Fibroblast of lung (primary cell): ENCODE results near the gene PASD1. TPM values are rescaled to one million over a fixed set of nuclear protein-coding genes. Genes with fewer than 3 reads are reported as not detected.

Source experiments
- DNase-seq, 2 donors: peaks; one replicate each; pipeline versions ENCODE4 v3.0.0 to v3.0.0-alpha.2; 2010; ENCODE audit warnings: low read depth in 2 of 2
- H2AFZ ChIP-seq: 2 replicates; pipeline ENCODE4 v1.5.1; 2012; ENCODE audit warnings: low read length, control low read depth, inconsistent platforms
- H3K27ac ChIP-seq: 2 replicates; pipeline ENCODE4 v1.5.1; 2011; ENCODE audit warnings: low read length, control low read depth; ENCODE audit not compliant: insufficient read depth
- H3K27me3 ChIP-seq: 2 replicates; pipeline ENCODE4 v1.5.1; 2011; ENCODE audit warnings: mild to moderate bottlenecking, low read length; ENCODE audit not compliant: control insufficient read depth, insufficient read depth
- H3K36me3 ChIP-seq: 2 replicates; pipeline ENCODE4 v1.5.1; 2011; ENCODE audit warnings: low read length; ENCODE audit not compliant: control insufficient read depth, insufficient read depth
- H3K4me1 ChIP-seq: 2 replicates; pipeline ENCODE4 v1.5.1; 2011; ENCODE audit warnings: low read length; ENCODE audit not compliant: control insufficient read depth, insufficient read depth; ENCODE audit errors: extremely low read depth
- H3K4me2 ChIP-seq: 2 replicates; pipeline ENCODE4 v1.5.1; 2011; ENCODE audit warnings: low read length, control low read depth; ENCODE audit not compliant: insufficient read depth; ENCODE audit errors: extremely low read depth
- H3K4me3 ChIP-seq, 4 experiments: fragments of 200-600 bp in 1 of 4; sonication (generic) in 1 of 4; replicated peaks in 1 of 4; 2 replicates each; pipeline ENCODE4 v1.5.1; 2011 to 2016; ENCODE audit warnings: low read length in 4 of 4, low read depth in 3 of 4, mild to moderate bottlenecking in 3 of 4, control low read depth in 2 of 4, inconsistent platforms in 1 of 4, mixed read lengths in 1 of 4; ENCODE audit not compliant: insufficient read depth in 1 of 4; ENCODE audit errors: control extremely low read depth in 1 of 4
- H3K79me2 ChIP-seq: 2 replicates; pipeline ENCODE4 v1.5.1; 2012; ENCODE audit warnings: mild to moderate bottlenecking, low read length, inconsistent platforms; ENCODE audit not compliant: control insufficient read depth, insufficient read depth
- H3K9ac ChIP-seq: 2 replicates; pipeline ENCODE4 v1.5.1; 2011; ENCODE audit warnings: mild to moderate bottlenecking, low read length, control low read depth; ENCODE audit not compliant: insufficient read depth
- H3K9me3 ChIP-seq: 2 replicates; pipeline ENCODE4 v1.5.1; 2012; ENCODE audit warnings: low read depth, low read length; ENCODE audit not compliant: control insufficient read depth, insufficient read depth
- H4K20me1 ChIP-seq: 2 replicates; pipeline ENCODE4 v1.5.1; 2011; ENCODE audit warnings: low read length; ENCODE audit not compliant: control insufficient read depth, insufficient read depth; ENCODE audit errors: extremely low read depth
- EZH2 ChIP-seq: IDR thresholded peaks from 2 replicates; pipeline ENCODE4 v1.5.1; 2012; ENCODE audit warnings: low read length, control low read depth, mild to moderate bottlenecking; ENCODE audit errors: missing control alignments
- polyA plus RNA-seq, 2 donors: library from polyadenylated mRNA; depleted of rRNA in 1 of 2; stranded (reverse) in 1 of 2; unstranded in 1 of 2; fragments of >200 nt; gene quantifications; 2 replicates each; pipeline ENCODE4 v1.2.1, GENCODE V29; 2011 to 2012; ENCODE audit warnings: missing spikeins in 1 of 2
- total RNA-seq: library from RNA; depleted of rRNA; stranded (reverse); fragments of >200 nt; gene quantifications from 2 replicates; pipeline ENCODE4 v1.2.1, GENCODE V29; 2014
- TF ChIP-seq, protein P1 (sequence below), 2 donors: IDR thresholded peaks in 1 of 2; conservative IDR thresholded peaks in 1 of 2; 1 replicate in 1 of 2; 2 replicates in 1 of 2; pipeline ENCODE4 v1.5.1; 2011 to 2012; ENCODE audit warnings: low read length in 2 of 2, control low read depth in 1 of 2, inconsistent platforms in 1 of 2, low read depth in 1 of 2, mild to moderate bottlenecking in 1 of 2

Gene PASD1
- total and polyA plus RNA-seq, 2 donors (not counting 1 experiment from before 2014, with no cell fraction given) = not detected

DNA sequence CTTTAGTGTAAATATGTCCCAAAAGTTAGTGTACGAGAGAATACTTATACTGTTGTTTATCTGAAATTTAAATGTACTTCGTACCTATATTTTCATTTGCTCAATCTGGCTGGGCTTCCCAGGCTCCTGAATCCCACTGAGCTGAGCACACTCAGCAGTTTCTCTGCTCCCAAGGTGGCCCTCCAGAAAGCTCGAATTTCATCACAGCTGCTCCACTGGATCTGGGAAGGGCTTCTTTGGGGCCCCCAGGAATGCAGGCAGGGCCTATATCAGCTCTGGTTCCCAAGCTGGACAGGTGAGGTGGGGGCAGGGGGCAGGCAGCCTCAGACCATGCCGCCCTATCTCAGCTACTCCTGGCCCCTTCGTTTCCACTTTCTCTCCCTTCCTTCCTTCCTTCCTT, 150.9 kb downstream of the PASD1 start:
- no peaks in the 10 kb centered on the region for H3K9me3 ChIP-seq
- no peak for TF ChIP-seq EZH2
- TF ChIP-seq, protein P1, sequence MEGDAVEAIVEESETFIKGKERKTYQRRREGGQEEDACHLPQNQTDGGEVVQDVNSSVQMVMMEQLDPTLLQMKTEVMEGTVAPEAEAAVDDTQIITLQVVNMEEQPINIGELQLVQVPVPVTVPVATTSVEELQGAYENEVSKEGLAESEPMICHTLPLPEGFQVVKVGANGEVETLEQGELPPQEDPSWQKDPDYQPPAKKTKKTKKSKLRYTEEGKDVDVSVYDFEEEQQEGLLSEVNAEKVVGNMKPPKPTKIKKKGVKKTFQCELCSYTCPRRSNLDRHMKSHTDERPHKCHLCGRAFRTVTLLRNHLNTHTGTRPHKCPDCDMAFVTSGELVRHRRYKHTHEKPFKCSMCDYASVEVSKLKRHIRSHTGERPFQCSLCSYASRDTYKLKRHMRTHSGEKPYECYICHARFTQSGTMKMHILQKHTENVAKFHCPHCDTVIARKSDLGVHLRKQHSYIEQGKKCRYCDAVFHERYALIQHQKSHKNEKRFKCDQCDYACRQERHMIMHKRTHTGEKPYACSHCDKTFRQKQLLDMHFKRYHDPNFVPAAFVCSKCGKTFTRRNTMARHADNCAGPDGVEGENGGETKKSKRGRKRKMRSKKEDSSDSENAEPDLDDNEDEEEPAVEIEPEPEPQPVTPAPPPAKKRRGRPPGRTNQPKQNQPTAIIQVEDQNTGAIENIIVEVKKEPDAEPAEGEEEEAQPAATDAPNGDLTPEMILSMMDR (conservative IDR thresholded peaks at IDR 0.05 in 1 of 2, IDR thresholded peaks at IDR 0.05 in 1 of 2; ENCODE audit: low read depth in 1 of 2, low read length in 2 of 2) = no peak
- no peak overlapping the region for H2AFZ ChIP-seq
- H4K20me1 ChIP-seq = no peaks in the 10 kb centered on the region
- no peaks in the 10 kb centered on the region for H3K27me3 ChIP-seq
- no peak overlapping the region for H3K4me3 ChIP-seq
- no peaks in the 10 kb centered on the region for H3K4me1 ChIP-seq
- no peak overlapping the region for H3K9ac ChIP-seq
- DNase-seq = no peak
- no peak overlapping the region for H3K27ac ChIP-seq
- no peaks in the 10 kb centered on the region for H3K36me3 ChIP-seq
- no peaks in the 10 kb centered on the region for H3K79me2 ChIP-seq
- no peak overlapping the region for H3K4me2 ChIP-seq

DNA sequence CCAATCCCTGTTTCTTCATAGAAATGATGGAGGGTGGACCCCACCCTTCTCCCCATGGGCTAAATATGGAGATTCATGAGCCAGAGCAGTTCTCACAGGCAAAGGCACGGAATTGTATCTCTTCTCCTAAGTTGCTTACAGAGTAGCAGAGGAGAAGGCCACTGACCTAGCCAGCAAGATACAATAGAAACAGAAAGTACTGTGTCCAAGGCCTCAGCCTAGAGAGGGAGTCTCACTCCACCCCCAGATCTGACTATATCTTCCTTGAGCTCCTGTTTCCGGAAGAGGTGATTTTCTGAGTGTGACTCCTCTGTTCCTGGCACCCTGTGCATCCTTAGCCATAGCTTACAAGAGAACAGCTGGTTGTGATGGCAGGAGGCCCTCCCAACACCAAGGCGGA, 152.3 kb downstream of the PASD1 start, which contains the start of gene FATE1:
Gene FATE1 (plus strand): TSS at position 284 of the 400 bp plus-strand sequence. CDS start 85 bp downstream, at position 369.
- Histone ChIP-seq H3K27ac (no peak within 1 kb of the TSS), H4K20me1 (no peaks in the 10 kb centered on the region), H3K4me1 (no peaks in the 10 kb centered on the region), H3K4me3 (no peak within 1 kb of the TSS), H3K4me2 (no peak within 1 kb of the TSS), H2AFZ (no peak within 1 kb of the TSS), H3K9me3 (no peaks in the 10 kb centered on the region), H3K9ac (no peak within 1 kb of the TSS), H3K27me3 (no peaks in the 10 kb centered on the region), H3K36me3 (no peaks in the 10 kb centered on the region), H3K79me2 (no peaks in the 10 kb centered on the region)
- TF ChIP-seq, protein P1 (conservative IDR thresholded peaks at IDR 0.05 in 1 of 2, IDR thresholded peaks at IDR 0.05 in 1 of 2; ENCODE audit: low read depth in 1 of 2, low read length in 2 of 2) = no peak
- no peak for TF ChIP-seq EZH2
- no peak for DNase-seq

DNA sequence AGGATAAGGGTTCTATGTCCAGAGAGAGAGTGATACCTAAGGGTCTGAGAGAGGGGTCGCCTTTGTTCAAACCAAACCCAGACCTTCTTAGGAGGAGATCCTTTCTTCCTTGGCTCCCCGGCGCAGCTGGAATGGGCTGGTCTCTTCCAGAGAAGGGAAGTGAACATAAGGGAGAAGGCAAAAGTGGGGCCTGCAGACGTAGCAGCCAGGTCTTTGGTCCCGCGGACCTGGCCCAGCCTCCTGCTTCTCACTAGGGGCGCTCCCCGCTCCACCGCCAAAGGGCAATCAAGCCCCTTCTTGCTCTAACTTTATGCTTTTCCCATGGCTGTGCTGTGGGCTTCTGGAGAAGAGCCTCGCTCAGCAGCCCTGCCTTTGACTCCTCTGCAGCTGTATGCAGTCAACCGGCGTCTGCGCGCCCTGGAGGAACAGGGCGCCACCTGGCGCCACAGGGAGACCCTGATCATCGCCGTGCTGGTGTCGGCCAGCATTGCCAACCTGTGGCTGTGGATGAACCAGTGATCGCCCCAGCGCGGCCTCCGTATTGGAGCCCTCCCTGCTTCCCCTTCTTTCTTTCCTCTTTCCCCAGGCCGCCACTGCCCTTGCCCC, 158.9 kb downstream of the PASD1 start:
- H3K27me3 ChIP-seq = no peaks in the 10 kb centered on the region
- no peaks in the 10 kb centered on the region for H3K4me1 ChIP-seq
- DNase-seq = peak; percentile 0 to 4
- TF ChIP-seq, protein P1 (conservative IDR thresholded peaks at IDR 0.05 in 1 of 2, IDR thresholded peaks at IDR 0.05 in 1 of 2; ENCODE audit: low read depth in 1 of 2, low read length in 2 of 2) = no peak
- no peak for TF ChIP-seq EZH2
- no peaks in the 10 kb centered on the region for H3K36me3 ChIP-seq
- H3K9ac ChIP-seq = no peak overlapping the region
- H4K20me1 ChIP-seq = no peaks in the 10 kb centered on the region
- H3K4me2 ChIP-seq = no peak overlapping the region
- no peak overlapping the region for H3K4me3 ChIP-seq
- no peaks in the 10 kb centered on the region for H3K79me2 ChIP-seq
- H3K27ac ChIP-seq = no peak overlapping the region
- no peaks in the 10 kb centered on the region for H3K9me3 ChIP-seq
- no peak overlapping the region for H2AFZ ChIP-seq
